Measurements from ENCODE around the gene SERPING1.

DNA sequence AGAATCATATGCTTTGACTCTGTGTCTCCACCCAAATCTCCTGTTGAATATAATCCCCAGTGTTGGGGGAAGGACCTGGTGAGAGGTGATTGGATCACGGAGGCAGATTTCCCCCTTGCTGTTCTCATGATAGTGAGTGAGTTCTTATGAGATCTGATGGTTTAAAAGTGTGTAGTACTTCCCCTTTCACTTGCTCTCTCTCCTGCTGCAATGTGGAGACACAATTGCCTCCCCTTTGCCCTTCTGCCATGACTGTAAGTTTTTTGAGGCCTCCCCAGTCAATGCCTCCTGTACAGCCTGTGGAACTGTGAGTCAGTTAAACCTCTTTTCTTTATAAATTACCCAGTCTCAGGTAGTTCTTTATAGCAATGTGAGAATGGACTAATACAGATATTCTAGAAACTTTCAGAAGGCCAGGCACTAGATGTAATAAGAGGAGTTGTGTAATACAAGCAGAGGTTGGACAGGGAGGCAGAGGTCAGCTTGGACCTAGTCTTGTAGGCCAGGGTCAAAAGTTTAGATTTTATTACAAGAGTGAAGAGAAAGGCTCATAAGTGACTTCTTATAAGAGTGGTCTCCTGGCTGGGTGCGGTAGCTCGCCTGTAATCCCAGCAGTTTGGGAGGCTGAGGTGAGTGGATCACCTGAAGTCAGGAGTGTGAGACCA, 9.3 kb upstream of the SERPING1 start:
- TF ChIP-seq GATA2 (IDR thresholded peaks at IDR 0.05; ENCODE audit: low read depth, low read length) (no peak), GATA3 (IDR thresholded peaks at IDR 0.05; ENCODE audit: low read depth, low read length) (no peak)
